NCI-H82 treated with DMSO at 0.1 percent for 48 hours (cell line): ENCODE data around the gene COA8.

Experiments
- DNase-seq: peaks from one replicate; lab custom pipeline; 2025; ENCODE audit not compliant: unreplicated experiment; lab: John Stamatoyannopoulos, UW

COA8 gene, protein sequence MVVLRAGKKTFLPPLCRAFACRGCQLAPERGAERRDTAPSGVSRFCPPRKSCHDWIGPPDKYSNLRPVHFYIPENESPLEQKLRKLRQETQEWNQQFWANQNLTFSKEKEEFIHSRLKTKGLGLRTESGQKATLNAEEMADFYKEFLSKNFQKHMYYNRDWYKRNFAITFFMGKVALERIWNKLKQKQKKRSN

GRCh38 chr14:103562429-103563225, at the start of gene COA8, which contains the start of gene BAG5:
Gene COA8, plus strand, starts transcription at chr14:103562960. Its CDS starts 42 bp downstream, at chr14:103563002.
Gene BAG5, minus strand, starts transcription at chr14:103562657. Its CDS starts 1,493 bp downstream, at chr14:103561164.
- peak; percentile 23 for DNase-seq

DNA sequence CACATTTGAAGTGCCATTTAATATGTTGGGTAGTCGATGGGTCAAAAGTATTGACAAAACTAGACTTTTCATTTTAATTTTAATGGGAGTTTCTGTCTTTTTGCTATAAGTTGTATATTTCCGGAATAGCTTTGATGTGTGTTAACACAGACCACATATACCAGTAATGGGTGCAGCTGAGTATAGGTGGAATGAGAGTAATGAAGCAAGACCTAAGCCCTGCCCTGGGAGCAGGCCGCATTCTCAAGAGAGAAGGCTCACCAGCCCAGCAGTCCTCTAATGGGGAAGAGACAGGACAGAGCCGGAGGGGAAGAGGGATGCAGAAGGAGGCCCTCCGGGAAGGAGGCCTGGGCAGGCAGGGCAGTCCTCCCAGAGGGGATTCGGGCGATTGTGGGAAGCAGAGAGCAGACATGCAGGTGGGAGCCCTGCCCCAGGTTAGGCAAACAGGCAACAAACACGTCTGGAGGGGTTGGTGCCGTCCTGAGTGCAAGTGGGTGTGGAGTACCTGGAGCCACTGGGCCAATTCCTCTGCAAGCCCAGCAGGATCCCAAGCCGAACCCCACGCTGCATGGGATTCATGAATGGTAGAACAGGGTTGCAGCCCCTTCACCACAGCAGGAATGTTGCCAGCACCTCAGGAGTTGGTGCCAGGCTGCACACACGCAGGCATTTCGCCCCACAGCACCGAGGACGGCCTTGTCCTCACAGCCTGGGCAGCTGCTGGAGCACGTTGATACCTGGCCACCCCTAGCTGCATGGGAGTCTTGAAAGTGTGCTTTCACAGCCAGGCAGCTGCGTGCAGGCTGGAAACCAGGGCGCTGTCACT, 48.0 kb upstream of the COA8 start:
- DNase-seq = no peak

GRCh38 chr14:103516426-103517173, 46.2 kb upstream of the COA8 start:
- no peak for DNase-seq

DNA sequence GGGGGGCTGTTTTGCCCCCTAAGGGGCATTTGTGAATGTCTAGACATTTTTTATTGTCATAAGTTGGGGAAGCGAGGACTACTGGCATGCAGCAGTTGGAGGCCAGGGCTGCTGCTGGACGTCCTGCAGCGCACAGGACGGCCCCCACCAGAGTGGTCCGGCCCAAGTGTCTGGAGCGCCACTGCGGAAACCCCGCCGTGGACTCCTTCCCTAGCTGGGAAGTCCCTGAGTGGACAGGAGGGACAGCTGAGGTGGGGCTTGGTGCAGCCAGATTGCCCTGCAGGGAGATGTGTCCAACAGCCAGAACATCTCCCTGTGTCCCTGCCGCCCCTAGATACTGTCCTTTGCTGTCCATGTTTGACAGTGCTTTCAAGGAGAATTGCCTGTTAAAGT, 45.6 kb upstream of the COA8 start:
- no peak for DNase-seq

GRCh38 chr14:103517721-103518421, 44.9 kb upstream of the COA8 start:
- DNase-seq = no peak

DNA sequence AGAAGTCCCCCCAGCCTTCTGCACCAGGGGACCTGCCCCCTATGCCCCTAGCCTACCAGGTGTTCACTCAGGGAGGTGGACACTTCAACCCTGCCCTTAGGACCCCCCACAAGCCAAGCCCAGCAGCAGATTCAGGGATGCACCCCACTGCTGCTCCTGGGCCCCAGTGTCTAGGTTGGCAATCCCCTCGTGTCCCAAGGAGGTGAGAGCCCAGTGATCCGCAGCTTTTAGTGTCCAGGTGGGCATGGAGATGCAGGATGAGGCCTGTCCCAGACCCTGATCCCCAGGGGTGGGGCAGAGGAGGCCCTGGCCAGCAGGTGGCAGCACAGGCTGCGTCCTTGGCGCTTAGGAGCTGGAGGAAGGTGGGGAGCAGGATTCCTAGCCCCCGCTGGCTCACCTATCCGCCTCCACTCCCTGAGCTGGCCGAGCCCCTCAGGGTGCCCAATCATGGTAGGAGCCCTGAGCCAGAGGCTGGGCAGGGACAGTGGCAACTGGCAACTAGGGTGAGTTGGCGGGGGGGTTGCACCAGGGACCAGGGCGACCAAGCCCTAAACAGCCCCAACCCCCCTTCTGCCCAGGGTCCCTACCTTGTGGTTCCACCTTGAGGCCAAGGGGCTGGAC, 44.2 kb upstream of the COA8 start:
- no peak for DNase-seq

DNA sequence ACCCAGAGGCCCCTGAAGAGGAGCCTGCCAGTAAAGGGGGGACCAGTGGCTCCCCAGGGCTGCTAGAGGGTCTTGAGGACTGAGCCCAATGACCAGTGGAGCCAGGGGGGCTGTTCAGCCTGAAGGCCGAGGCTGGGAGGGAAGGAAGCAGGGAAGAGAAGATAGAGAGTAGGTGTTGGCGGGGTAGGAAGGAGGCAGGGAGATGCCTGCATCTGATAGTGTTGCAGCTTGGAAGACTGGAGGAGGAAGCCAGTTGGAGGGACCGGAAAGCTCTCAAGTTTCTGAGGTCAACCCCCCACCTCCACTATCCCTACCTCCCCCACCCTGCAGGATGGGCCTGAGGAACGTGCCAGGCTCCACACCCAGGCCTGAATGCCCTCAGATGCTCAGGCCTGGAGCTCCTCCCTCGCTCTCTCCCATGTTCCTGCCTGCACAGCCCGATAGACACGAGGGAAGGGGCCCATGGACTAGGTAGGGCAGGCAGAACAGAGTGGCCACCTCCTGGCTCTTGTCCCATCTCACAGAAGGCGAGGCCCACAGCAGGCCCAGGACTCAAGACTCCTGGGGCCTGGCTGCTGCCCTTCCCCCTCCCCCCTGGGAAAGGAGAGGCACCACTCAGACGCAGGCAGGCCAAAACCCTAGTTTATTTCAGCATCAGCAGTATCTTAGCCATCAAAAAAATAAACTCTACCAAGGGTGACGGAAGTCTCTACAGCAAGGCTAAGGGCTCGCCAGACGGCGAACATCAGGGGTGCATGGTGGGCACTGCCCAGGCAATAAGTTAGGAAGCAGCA, 43.5 kb upstream of the COA8 start:
- no peak for DNase-seq

DNA sequence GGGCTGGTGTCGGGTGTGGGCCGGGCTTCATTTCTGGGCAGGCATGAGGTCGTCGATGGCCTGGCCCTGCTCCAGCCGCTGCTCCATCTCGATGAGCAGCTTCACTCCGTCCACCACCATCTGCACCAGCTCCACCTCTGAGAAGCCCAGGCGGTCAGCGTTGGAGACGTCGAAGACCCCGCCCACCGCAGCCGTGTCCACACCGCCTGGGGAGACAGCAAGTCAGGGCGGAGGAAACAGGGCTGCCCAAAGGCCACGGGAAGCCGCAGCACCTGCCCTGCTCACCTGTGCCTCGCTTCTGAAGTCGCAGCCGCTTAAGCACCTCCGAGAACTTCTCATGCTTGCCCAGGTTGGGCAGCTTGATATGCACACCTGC, 42.9 kb upstream of the COA8 start:
- DNase-seq = no peak

DNA sequence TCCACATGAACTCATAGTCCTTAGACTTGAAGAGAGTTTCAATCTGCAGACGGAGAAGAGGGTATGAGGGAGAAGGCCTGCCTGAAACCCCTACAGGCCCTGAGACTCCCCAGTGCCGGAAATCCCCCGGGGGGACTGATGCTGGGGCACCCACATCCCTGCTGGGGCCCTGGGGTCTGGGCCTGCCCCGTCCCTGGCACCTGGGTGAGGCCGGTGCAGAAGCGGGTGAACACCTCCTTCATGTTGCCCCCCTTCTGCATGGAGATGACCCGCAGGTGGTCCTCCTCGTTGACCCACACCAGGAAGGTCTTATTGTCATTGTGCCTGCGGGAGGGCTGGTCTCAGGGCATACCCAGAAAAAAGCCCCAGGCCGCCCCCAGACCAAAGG, 42.5 kb upstream of the COA8 start:
- DNase-seq = no peak

DNA sequence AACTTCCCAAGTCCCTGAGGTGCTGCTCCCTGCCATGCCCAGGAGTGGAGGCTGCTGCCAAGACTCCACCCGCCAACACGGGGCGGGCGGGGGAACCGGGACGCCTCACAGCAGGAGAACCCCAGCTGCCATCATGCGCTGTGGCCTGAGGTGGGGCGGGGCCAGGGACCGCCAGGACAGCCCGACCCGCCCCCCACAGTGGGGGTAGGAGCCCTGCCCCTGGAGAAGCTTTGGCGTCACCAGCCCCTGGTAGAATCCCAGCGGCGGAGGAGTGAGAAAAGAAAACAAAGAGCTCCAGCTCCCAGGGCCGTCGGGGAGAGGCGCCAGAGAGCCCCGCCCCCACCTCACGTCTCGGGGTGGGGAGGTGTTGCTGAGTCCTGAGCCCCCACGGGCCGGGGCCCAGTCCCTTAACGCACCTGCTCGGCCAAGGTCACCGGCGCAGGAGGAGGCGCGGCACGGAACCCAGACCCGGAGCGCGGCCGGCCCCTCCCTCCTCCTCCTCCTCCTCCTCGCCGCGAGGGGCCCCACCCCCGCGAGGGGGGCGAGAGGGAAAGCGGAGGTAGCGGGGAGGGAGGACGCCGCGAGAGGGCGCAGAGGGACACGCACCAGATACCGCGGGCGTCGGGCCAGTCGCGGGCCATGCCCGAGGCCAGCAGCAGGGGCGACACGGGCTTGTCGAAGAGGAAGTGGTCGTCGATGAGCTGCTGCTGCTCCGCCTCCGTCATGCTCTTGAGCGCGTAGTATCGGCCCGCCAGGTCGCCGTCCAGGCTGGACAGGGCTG, 41.9 kb upstream of the COA8 start:
- DNase-seq = peak; percentile 38

GRCh38 chr14:103521438-103521950, 41.3 kb upstream of the COA8 start:
- DNase-seq = no peak

DNA sequence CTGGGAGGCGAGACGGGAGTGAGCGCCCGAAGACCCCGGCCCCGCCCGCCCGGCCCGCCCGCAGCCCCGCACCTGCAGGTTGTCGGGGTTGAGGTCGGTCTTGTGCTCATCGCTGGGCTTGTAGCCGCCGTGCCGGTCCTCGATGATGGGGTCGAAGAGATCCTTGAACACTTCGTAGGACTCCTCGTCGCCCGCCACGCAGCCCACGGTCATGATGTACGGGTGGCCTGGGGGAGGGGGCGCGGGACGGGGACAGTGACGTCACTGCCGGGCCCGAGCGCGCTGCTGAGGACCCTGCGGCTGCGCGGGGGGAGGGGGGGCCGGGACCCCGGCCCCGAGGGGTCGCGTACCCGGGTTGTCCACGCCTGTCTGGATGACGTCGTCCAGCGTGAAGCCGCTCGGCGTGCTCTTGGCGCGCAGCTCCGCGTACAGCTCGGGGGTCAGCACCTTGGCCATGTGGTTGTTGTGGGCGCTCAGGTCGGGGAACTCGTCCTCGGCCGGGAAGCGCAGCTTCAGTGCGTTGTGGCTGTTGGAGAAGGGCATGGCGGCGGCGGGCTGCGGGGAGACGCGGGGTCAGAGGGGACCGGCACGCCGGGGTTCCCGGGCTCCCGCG, 40.7 kb upstream of the COA8 start:
- DNase-seq = no peak

- DNase-seq = peak; percentile 30
These were observed 39.8 kb upstream of the COA8 start, which contains the start of gene CKB for GRCh38 chr14:103522649-103523574. Gene CKB, minus strand, starts transcription at chr14:103522830. Its CDS starts 337 bp downstream, at chr14:103522493.

- no peak for DNase-seq
These were observed 39.2 kb upstream of the COA8 start for GRCh38 chr14:103523575-103523954.

DNA sequence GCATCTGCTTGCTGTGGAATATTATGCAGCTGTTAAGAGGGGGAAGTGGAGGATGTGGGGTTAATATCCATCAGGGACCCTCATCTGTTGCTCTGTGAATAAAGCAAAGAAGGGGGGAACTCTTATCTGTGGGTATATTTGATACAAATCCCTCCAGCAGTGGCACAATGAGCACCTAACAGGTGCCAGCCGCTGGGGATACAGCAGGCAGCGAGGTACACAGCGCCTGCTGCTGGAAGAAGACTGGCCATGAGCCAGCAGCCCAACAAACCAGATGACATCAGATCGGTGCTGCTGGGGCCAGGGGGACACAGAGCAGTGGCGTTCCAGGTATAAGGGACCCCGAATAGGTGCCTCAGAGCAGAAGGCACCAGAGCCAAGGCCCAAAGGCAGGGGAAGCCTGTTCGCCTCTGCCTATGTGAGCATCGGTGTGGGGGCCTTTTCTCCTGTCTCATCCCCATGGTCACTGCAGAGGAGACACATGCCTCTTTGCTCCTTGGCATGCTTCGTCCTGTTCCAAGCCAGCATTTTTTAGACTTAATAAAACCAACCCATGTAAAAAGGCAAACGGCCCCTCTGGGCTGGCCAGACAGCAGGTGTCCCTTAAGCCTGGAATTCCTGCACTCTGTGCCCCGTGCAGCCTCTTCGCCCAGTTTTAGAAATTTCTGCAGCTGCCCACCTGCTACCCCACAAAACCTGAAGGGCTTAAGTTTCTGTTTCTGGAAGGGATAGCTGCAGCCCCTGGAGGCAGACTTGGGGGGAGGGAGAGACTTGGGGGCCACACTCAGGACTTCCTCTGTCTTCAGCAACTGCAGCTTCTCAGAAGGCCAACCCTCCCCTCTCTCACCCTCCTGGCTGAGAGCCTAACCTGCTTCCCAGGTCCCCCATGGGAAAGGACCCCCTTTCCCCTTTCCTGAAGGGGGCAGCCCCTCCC, 38.5 kb upstream of the COA8 start:
- no peak for DNase-seq
